ENCODE measurements around the gene SNX10. TPM values are rescaled to one million over a fixed set of nuclear protein-coding genes. Genes with fewer than 3 reads are reported as not detected.

SNX10 gene
- polyA plus RNA-seq, 3 donors = 14.5 to 18.5 (median 15.4) TPM

DNA sequence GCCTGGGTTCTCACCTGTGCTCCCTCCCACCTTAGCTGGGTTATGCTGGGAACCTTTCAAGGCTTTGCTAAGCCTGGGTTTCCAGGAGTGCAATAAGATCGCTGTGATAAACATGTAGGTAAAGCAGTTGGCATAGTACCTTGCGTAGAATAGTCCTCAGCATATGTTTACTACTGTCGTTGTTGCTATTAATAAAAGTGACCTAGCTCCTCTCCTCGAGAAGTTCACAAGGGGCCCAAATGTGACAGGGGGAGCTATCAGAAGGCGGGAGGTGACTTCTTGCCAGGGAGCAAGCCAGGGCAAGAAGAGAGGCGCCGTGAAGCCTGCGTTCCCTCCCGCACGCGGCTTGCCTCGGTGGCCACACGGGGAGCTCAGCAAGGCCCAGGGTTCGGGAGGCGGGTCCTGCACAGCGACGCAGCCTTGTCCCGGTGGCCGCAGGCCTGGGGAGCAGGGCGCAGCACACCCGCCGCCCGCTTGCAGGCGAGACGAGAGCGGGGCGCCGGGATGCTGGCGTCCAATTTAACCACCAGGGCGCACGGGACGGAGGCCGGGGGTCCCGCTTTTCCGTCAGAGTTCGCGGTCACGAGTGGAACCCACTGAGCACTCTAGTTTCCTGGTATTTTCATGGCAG lies 106.2 kb downstream of the SNX10 start:
- DNase-seq = peak; percentile 42

DNA sequence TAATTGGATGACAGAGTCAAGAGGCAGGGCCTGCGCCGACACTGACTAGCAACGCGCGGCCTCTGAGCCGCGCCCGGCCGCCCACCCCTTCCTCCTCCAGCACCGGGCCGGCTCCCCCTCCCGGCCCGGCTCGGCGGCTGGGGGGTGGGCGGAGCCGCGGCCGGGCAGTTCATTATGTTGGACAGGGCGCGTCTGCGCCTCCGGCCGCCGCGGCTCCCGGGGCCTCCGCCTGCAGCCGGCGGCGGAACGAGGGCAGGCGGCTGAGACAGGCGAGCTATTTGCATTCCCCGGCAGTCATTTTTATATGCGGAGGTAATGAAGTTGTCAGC lies 106.7 kb downstream of the SNX10 start:
- peak; percentile 86 for DNase-seq

DNA sequence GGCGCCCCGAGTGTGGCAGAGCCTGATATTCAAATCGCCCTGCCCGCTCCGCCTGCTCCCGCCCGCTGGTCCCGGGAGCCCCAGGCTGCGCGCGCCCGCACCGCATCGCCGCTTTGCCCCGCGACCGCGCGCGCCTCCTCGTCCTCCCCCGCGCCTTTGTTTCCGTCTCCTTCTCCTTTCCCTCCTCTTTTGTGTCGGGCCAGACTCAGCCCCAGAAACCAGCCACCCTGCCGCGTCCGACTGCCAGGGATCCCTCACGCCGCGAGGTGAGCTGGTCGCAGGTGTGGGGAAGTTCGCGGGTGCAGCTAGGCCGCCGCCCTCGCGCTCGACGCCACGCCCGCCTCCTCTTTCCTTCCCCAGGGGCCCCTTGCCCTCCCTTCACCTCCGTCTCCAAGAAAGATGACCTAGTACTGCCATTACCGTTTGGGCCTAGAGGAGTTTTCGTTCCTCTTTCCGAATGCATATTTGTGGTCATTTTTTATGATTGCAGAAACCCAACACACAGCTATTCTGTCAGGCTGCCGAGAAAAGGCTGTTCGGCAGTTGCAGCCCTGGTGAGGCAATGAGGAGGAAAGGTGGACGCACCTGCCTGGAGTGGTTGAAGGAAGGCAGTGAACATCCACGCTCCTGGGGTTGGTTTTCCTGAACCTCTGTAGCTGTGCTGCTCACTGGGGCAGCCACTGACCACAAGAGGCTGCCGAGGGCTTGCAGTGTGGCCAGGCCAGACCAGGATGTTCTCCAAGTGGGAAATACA lies 107.3 kb downstream of the SNX10 start:
- DNase-seq = peak; percentile 80

DNA sequence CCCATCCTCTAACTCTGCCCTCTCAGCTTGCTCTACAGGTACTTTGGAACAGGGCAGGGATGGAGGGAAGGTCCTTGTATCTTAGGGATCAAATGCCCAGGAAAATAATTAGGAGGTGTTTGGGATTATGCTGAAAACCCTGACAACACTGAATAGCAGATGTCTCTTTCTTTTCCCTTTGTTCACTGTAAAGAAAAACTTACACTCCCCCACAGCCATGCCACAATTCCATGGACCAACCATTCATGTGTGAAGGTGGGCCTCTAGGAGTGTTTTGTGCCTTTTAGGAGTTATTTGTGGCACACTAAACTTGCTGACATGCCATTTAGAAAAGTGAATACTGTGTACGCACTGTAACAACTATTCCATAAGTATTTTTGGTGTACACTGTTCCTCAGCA lies 108.1 kb downstream of the SNX10 start:
- no peak for DNase-seq

DNA sequence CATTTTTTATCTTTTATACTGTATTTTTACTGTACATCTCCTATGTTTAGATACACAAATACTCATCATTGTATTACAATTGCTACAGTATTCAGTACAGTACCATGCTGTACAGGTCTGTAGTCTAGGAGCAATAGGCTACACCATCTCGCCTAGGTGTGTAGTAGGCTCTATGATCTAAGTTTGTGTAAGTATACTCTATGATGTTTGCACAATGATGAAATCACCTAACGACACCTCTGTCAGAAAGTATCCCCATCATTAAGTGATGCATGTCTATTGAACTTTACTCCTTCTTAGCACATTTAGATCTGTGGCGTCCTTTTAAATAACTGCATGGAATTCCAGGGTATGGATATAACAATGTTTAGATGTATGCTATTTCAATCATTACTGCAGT lies 112.0 kb downstream of the SNX10 start:
- no peak for DNase-seq

DNA sequence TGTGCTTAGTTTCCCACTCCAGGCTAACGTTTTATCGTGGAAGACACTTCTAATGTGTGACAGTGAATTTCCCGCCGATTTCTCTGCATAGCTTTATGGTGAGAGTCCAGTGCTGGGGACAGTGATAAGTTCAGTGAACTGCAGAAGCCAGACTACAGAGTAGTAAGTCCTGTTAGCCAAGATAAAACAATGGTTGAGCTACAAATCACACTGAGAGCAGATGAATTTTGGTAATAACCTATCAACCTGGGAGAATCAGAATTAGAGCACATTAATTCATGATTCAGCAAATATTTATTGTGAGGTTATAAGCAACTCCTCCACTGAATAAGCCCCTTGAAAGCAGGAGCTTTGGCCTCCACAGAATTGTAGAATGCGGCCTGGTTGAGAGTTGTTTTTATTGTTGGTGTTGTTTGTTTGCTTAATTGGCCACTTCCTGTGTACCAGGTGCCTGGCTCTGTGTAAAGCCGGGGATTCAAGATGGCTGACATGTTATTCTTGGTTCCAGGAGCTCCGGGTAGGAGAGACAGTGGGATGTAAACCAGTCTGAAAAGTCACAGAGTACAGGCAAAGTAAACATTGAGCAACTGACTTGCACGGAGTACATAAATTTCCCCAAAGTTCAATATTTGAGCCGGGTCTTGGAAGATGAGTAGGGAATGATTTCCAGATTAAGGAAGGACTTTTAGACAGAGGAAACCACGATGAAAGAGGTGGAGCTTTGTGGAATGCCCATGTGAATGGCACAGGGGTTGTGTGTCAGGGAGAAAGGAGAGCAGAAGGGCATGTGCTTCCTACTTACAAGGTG lies 112.7 kb downstream of the SNX10 start:
- DNase-seq = no peak

DNA sequence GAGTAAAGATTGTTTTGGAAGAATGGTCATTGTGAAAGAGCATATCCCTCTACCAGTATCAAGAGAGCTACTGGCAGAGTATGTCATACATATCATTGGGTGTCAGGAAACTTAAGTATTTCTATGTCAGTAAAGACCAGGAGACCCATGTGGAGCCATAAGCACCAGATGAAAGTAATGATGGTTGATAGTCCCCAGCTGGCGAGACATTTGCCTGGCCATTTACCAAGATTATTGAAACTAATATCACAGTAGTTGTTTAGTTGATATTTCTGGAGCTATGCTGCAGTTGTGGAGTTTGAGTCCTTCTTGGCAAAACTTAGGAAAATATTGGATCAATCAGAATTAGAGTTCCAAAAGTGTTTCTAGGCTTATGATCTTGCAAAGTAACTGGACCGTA lies 114.8 kb downstream of the SNX10 start:
- no peak for DNase-seq

DNA sequence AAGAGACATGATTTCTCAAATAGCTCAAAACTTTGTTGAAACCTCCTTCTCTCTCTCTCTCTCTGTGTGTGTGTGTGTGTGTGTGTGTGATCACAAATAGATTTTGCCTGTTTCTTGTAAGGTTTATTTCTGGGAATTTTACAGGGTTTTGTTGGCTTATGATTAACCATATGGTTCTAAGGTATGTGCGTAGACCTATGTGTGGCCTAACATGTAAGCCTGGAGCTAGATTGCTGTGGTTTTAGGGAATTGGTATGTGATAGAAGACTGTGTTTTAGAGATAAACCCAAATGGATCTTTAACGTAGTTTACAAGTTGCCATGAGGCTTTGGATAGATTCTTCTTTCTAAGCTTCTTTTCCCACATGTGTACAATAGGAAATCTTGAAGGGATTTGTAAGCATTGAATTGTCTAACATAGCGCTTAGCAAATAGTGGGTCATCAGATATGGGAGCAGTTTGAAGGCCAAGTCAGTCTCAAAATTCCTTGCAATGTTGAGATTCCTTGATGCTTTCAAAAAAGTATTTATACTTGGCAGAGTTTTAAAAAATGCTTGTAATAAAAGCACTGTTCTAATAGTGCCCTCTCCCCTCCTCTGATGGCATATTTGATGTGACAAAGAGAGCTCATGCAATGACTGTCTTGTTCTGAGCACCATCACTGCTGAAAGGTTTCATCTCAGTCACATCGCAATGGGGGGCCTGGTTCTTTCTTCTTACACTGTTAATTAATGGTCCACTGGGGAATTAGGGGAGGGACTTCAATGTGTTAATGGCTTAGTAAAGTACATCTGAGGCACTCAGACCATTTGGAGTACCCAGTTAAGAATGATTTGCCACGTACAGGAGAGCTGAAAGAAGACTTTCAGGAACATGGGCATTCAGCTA lies 118.2 kb downstream of the SNX10 start:
- DNase-seq = no peak

DNA sequence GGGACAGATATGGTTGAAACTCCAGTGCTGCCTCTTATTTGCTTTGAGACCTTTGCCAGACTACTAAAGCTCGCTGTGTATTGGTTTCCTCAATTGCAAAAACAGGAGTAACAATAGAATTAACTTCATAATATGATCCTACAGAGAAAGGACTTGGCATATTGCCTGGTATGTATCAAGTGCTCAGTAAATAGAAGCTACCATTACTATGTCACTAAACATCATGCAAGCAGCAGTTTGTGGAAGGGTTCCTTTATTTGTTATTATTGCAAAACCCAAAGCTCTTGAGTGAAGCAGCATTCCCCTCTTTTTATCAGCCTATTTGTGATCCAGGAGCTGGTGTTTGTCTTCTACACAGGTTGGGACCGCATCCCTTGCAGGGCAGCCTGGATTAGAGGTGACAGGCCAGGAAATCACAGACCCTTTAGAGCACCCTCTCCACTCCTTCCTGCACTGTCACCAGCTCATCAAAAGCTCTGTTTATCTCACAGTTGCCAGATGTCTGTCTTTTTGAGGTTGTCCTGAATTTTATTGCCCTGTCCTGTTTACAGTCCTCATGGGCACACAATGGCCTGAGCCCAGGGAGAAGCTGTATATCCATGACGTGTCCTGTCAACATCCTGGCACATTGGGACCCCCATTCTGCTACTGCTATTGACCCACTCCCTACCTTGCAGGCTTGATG lies 121.5 kb downstream of the SNX10 start:
- no peak for DNase-seq

DNA sequence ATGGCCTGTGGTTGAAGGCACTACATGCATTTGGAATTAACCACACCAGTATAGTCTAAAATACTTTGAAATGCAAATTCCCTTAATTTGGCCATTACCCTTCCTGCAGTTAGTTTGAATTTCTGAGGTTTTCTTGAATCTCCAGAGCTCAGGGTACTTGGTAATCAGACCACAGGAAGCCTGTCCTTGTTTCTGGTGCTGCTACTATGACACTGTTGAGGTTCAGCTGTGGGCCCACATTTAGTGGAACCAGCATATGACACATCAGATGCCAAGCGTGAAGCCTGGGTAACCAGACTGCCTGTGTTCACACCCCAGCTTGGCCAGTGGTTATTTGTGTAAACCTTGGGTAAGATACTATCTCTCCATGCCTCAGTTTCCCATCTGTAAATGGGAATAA lies 124.3 kb downstream of the SNX10 start:
- no peak for DNase-seq

DNA sequence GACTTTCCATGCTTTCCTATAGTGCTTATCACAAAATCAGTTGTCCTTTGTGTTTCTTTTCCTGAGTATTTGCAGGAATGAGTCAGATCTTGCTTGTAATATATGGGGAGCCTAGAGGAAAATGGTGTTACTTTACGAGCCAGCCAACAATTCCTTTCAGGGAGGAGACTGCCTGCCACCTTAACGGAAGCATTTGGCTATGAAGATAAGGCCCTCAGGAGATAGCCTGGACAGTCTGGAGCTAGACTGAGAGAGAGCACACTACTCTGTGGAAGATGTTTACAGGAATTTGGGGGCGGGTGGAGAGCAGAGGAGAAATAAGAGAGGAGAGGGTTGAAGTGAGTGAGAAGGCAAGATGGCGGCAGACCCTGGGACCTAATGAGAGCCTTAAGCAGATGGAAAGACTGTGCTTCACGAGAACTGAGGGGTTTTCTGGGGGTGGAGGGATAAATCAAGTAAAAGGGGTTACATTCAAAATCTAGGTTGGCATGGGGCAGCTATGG lies 126.3 kb downstream of the SNX10 start:
- no peak for DNase-seq

DNA sequence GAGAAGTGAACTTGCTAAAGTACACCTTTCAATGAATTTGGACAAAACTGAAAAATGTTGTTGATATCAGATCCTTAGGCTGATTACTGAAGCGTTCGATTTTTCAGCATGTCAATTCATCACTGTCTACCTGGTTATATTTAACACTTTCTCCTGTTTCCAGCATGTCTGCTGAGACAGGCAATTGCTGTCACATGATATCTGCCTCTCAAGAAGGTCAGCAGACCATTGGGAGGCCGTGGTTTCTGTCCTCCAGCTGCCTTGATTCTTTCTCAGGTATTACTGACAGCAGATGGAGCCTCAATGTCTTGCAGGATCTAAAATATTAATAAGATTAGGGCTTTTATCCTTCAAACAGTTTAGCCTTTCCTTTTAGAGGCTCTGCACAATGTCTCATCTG lies 127.5 kb downstream of the SNX10 start:
- no peak for DNase-seq

DNA sequence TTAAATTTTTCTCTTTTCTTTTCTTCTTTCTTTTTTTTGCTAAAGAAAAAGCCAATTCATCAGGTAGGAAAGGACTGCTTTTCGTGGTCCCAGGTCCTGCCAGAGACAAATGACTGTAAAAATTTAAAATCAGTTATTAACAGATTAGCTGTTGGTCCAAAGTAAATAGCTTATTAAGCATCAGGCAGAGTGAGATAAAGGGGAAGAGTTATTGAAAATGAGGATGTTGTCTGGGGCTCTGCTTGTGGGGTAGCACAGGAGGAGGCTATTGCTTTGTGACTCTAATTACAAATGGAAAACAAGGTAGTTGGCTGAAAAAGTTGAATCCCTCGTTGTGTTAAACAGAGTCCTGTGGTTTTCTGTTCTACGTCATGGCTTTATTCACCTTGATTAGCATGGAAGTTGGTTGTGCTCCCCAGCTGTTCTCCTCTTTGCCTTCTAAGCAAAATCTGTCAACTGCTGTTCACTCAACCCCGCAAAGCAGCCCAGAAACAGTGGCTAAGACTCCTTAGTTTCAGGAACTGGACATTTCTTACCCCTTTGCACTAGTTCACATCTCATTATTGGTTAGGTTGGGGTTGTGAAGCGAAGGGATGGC lies 128.9 kb downstream of the SNX10 start:
- no peak for DNase-seq

DNA sequence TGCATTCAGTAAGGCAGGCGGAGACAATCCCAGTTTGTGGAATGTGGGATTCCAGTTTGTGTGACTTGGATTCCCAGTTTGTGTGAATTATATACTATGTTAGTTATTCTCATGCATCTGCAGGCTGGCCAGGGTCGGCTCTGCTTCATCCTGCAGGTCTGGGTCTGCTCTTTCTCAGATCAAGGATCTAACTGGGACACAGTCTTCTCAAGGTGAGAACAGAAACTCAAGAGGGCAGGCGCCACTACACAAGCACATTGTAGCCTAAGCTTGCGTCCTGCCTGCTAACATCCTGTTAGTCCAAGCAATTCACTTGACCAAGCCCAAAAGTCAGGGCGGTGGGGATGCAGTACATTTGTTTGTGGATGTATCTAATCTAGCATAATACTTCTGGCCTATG lies 131.1 kb downstream of the SNX10 start:
- DNase-seq = no peak

DNA sequence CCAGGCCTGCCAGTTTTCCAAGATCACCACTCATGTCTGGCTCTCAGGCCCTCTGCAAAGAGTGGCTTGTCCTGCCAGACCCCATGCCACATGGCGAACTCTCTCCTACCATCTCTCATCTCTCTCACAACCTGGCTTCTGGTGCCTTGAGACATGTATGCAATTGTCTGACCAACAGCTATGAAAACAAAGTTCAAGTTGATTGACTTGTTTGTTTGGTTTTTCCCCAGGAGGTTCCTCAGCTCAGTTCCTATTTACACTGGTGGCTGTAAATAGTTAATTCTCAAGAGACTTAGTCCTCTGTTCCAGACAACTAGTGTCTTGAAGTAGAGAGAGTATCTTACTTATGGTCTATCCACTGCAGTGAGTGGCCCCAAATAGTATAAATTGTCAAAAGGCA lies 131.8 kb downstream of the SNX10 start:
- DNase-seq = no peak

Other genes starting within 250 kb of the SNX10 start
- 10 to 100 TPM; 25.2 to 40.3 (median 38.5) TPM for gene NFE2L3, start 139.7 kb upstream of the SNX10 start, polyA plus RNA-seq (ENCODE audit: insufficient read length in 3 of 3)
- gene HNRNPA2B1, start 91.1 kb upstream of the SNX10 start, polyA plus RNA-seq (ENCODE audit: insufficient read length in 3 of 3) = 1,000 to 10,000 TPM; 1,492 to 1,725 (median 1,529) TPM
- 100 to 1,000 TPM; 301 to 320 (median 315) TPM for gene CBX3, start 90.1 kb upstream of the SNX10 start, polyA plus RNA-seq (ENCODE audit: insufficient read length in 3 of 3)